C4-2B (cell line): ENCODE measurements around the gene TWIST2.

Experiments used
- H3K27ac ChIP-seq: fragments of 450-650 bp; 2 replicates; pipeline ENCODE4 v1.5.1; 2017
- CTCF ChIP-seq: fragments of 450-650 bp; conservative IDR thresholded peaks from 2 replicates; pipeline ENCODE4 v1.5.1; 2017; ENCODE audit warnings: mild to moderate bottlenecking
- ZFX ChIP-seq: fragments of 450-650 bp; IDR thresholded peaks from 2 replicates; pipeline ENCODE4 v1.6.1; 2017

Gene TWIST2

GRCh38 chr2:238857959-238858358 lies 10.1 kb downstream of the TWIST2 start:
- TF ChIP-seq CTCF (no peak), ZFX (no peak)

GRCh38 chr2:238859636-238860347 lies 11.9 kb downstream of the TWIST2 start:
- no peak overlapping the region for H3K27ac ChIP-seq
- no peak for TF ChIP-seq CTCF
- no peak for TF ChIP-seq ZFX

More at GRCh38 chr2:238857959-238858358, 10.1 kb downstream of the TWIST2 start:
- no peak overlapping the region for H3K27ac ChIP-seq

- H3K27ac ChIP-seq: no peak overlapping the region
- TF ChIP-seq ZFX (no peak), CTCF (no peak)
These were observed 13.3 kb downstream of the TWIST2 start for GRCh38 chr2:238861013-238861730.

GRCh38 chr2:238861766-238862315 lies 14.0 kb downstream of the TWIST2 start:
- TF ChIP-seq ZFX: no peak
- no peak for TF ChIP-seq CTCF
- no peak overlapping the region for H3K27ac ChIP-seq

- no peak for TF ChIP-seq CTCF
- TF ChIP-seq ZFX: no peak
- no peak overlapping the region for H3K27ac ChIP-seq
These were observed 14.8 kb downstream of the TWIST2 start for GRCh38 chr2:238862701-238863100.

GRCh38 chr2:238863231-238863630 lies 15.3 kb downstream of the TWIST2 start:
- no peak for TF ChIP-seq CTCF
- TF ChIP-seq ZFX: no peak

GRCh38 chr2:238863749-238864206 lies 15.9 kb downstream of the TWIST2 start:
- TF ChIP-seq CTCF (no peak), ZFX (no peak)
- no peak overlapping the region for H3K27ac ChIP-seq

More at GRCh38 chr2:238863231-238863630, 15.3 kb downstream of the TWIST2 start:
- H3K27ac ChIP-seq: no peak overlapping the region
